Non-pigmented ciliary epithelial cell (primary cell): ENCODE measurements around the gene FGF5.

Experiments
- DNase-seq: peaks from one replicate; pipeline ENCODE4 v3.0.0-alpha.2; 2010; ENCODE audit warnings: low read depth

FGF5 gene

GRCh38 chr4:80336582-80336981 is 70.1 kb downstream of the FGF5 start:
- DNase-seq: no peak

DNA sequence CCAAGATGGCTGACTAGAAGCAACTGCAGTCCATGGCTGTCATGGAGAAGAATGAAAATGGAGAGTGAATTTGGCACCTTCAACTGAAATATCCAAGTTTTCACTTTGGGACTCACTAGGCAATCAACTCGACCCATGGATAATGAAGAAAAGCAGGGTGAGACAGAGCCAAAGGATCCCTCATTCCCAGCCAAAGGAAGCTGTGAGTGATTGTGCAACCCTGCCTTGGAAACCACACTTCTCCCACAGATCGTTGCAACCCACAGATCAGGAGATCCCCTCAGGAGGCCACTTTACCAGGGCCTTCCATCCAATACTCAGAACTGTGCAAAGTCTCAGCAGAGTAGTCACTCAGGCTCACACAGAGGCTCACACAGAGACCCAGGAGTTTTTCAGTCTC is 73.6 kb downstream of the FGF5 start:
- no peak for DNase-seq
